NCI-H446 treated with DMSO at 0.1 percent for 48 hours (cell line): ENCODE measurements around the gene PANX3.

Experiments used
- DNase-seq: peaks from one replicate; lab custom pipeline; 2025; lab: John Stamatoyannopoulos, UW

The PANX3 gene

DNA sequence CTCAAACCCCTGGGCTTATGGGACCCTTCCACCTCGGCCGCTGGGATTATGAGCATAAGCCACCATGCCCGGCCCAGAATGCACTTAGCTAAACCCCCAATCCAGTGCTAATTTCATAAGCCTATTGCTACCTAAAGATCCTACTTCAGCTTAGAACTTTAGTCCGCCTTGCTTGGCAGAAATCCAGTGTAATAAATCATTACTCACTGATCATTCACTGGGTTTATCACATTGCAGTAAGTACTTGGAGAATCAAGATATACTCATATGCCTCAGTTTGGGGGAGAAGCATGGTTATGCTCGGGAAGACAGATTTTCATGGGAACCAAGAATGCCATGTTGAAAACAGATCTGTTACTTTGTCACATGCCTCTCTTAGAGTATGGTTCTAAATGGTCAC is 7.6 kb downstream of the PANX3 start:
- no peak for DNase-seq

GRCh38 chr11:124622531-124623451 is 11.6 kb downstream of the PANX3 start, which contains the start of gene TBRG1:
Gene TBRG1, plus strand, starts transcription at chr11:124622864. Its CDS starts 220 bp downstream, at chr11:124623084.
- DNase-seq = peak; percentile 86

DNA sequence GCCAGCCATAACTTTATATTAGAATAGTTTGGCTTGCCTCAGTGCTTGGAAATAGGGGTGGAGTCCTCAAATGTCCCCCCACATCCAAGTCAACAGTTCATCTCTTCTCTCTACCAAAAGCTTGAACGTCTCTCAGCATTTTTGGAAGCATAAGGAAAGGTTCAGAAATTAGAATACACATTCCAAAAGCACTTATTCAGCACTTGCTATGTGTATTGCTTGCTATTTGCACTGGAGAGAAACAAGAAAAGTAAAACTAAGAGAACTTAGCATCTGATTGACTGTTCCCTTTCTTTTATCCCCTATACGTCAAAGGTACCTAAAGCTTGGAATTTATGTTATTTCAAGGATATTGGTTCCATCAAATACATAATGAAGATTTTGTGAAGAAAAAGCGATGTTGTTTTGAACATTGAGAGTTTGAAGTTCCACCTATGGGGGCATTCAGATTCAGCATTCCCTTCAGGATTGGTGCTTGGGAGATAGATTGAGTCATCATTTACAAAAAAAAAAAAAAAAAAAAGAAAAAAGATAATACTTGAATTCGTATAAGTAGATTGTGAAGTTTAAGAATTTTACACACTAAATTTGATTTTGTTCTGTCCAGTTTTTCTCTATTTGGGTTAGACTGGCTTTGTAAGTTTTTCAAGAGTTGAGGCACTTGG is 12.8 kb downstream of the PANX3 start:
- DNase-seq = no peak

DNA sequence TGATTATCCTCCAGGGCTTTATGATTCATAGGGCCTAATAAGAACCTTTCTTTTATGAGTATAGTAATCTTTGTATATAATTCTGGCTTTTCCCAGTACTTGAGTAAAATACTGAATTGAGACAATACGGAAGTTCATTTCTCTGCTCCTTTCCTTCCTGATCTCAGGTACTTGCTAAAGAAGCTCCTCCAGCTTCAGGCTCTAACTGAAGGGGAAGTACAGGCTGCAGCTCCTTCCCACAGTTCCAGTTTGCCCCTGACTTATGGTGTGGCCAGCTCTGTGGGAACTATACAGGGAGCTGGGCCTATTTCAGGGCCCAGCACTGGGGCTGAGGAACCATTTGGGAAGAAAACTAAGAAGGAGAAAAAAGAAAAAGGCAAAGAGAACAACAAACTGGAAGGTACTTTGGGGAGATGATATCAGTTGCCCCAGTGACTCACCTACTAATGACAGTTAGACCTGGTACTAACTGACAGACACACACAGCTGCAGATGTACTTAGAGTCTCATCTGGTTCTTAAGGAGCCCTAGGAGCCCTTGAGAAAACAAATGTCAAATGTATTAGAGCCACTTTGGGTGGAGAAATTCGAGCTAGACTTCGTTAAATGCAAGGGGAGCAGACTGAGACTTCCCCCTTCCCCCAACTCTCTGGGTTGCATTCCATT is 14.4 kb downstream of the PANX3 start:
- no peak for DNase-seq

GRCh38 chr11:124627546-124627945 is 16.3 kb downstream of the PANX3 start:
- DNase-seq = no peak

- no peak for DNase-seq
These were observed 18.7 kb downstream of the PANX3 start for GRCh38 chr11:124629961-124630360.

DNA sequence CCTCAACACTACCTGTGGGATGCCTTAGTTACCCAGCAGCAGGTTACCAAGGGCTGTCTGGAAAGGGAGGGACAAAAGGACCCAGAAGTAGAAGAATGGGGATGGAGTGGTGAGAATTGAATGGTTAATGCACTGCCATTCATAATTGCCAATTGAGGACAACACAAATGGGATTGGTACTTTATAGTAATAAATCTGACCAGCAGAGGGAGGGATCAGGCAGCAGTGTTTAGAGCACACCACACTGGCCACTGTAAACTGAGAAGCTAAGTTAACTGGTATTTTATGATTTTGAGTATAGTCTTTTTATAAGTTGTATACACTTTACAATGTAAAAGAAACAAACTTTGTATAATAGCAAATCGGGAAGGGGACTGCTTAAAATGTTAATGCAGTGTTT is 22.1 kb downstream of the PANX3 start:
- no peak for DNase-seq

GRCh38 chr11:124635932-124636331 is 24.7 kb downstream of the PANX3 start:
- no peak for DNase-seq

GRCh38 chr11:124638500-124638899 is 27.3 kb downstream of the PANX3 start:
- DNase-seq = no peak

- no peak for DNase-seq
These were observed 28.0 kb downstream of the PANX3 start for GRCh38 chr11:124639186-124639585.

DNA sequence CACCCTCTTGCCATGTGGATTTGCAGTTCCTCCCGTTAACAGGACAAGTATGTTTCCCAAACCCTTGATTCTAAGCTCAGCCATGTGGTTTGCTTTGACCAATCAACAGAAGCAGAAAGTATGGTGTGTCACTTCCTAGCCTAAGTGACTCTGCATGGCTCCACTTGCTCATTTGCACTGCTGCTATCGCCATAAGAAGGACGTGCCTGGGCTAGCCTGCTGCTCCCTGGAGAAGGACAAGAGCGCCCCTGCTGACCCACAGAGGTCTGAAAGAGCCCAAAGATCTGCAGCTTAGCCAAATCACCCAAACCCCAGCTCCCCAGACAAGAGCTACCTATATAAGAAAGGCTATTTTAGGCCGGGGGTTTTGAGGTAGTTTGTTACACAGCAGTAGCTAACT is 29.4 kb downstream of the PANX3 start:
- DNase-seq = no peak

DNA sequence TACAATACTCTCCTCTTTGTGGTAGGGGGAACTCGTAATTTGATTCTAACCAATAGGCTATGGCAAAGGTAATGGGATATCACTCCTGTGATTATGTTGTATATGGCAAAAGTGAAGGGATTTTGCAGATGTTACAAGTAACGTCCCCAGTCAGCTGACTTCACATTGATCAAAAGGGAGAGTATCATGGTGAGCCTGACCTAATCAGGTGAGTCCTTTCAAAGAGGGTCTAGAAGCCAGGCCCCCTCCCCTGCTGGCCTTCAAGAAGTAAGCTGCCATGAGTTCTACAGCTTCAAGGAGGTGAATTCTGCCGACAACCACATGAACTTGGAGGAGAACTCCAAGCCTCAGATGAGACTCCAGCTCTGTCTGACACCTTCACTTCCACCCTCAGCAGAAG is 31.4 kb downstream of the PANX3 start:
- DNase-seq = no peak

GRCh38 chr11:124643042-124643604 is 31.9 kb downstream of the PANX3 start:
- DNase-seq = no peak

GRCh38 chr11:124643605-124644425 is 32.6 kb downstream of the PANX3 start:
- no peak for DNase-seq

GRCh38 chr11:124644426-124645280 is 33.4 kb downstream of the PANX3 start:
- DNase-seq = peak; percentile 62

DNA sequence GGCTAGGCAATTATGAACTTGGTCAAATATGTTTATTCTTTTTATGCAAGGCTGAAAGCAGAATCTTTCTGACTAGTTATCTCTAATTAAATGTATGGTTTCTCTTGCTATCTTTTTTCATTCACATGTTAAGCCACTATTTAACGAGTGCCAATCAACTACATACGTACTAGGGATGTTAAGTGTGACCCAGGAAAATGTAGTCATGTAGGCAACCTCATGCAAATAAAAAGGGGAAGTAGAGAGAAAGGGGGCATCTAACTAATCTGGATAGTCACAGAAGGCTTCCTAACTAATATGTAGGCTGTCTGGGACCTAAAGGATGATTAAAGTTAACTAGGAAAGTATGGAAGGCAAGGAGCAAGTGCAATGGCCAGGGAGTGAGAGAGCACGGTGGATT is 34.9 kb downstream of the PANX3 start:
- no peak for DNase-seq

DNA sequence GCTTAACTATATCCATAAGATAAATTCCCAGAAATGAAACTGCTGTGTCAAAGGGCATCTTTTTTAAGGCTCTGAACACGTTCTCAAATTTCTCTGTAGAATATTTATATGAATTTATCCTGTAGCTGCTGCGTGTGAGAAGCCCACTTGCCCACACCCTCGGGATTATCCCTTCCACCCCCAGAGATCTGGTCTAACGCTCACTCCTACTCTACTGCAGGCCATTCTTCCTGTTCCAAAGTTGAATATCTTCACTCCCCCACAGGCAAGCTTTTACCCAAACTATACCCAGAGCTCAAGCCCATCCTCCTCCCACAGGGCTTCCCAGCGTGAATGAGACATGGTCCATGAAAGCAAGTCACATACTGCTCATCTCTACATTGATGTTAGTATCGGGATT is 37.4 kb downstream of the PANX3 start:
- no peak for DNase-seq

- no peak for DNase-seq
These were observed 45.8 kb downstream of the PANX3 start for GRCh38 chr11:124656774-124657630.

- DNase-seq = no peak
These were observed 46.7 kb downstream of the PANX3 start for GRCh38 chr11:124657904-124658303.

DNA sequence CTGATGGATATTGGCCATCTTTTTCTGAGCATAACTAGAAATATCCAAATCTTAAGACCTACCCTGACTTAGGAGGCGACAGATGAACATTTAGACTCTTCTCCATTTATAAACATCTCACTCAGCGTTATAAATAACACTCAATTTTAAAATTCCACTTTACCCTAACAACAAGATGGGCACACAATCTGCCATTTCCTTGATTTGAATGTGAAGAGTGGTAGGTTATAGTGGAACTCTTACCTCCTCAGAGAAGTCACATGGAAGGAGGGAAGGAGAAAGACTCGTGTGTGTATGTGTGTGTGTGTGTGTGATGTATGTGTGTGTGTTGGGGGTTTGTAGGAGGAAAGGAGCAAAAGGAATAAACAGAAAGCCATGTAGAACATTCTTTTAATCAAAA is 47.3 kb downstream of the PANX3 start:
- DNase-seq = no peak
